ENCODE measurements around the gene OPN1SW. TPM values are rescaled to one million over a fixed set of nuclear protein-coding genes. Genes with fewer than 3 reads are reported as not detected.

OPN1SW gene
- total RNA-seq, 1 donor: not detected

DNA sequence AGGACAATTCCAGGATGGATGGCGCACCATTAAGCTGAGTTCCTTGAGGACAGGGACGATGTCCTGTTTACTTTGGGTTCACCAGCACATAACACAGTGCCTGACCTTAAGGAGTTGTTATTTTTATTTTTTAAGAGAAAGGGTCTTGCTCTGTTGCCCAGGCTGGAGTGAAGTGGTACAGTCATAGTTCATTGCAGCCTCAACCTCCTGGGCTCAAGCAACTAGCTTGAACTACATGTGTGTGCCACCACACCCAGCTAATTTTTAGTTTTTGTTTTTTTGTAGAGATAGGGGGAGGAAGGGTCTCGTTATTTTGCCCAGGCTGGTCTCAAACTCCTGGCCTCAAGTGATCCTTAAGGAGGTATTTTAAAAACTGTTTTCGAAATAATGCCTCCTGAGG lies 38.2 kb downstream of the OPN1SW start:
- no peak overlapping the region for H3K4me3 ChIP-seq (ENCODE audit: low read depth, low read length)
- no peak for DNase-seq (ENCODE audit: low read depth)
- no peak for TF ChIP-seq CTCF (IDR thresholded peaks at IDR 0.05; ENCODE audit: insufficient read depth, low read depth, low read length)

GRCh38 chr7:128735436-128735835 lies 40.2 kb downstream of the OPN1SW start:
- no peak for DNase-seq (ENCODE audit: low read depth)
- no peak for TF ChIP-seq CTCF (IDR thresholded peaks at IDR 0.05; ENCODE audit: insufficient read depth, low read depth, low read length)
- H3K4me3 ChIP-seq (ENCODE audit: low read depth, low read length): no peak overlapping the region

- no peak for DNase-seq (ENCODE audit: low read depth)
- no peak for TF ChIP-seq CTCF (IDR thresholded peaks at IDR 0.05; ENCODE audit: insufficient read depth, low read depth, low read length)
- H3K4me3 ChIP-seq (ENCODE audit: low read depth, low read length): no peak overlapping the region
Measured at GRCh38 chr7:128734890-128735289, 40.7 kb downstream of the OPN1SW start.

- no peak overlapping the region for H3K4me3 ChIP-seq (ENCODE audit: low read depth, low read length)
- DNase-seq (ENCODE audit: low read depth): no peak
- TF ChIP-seq CTCF (IDR thresholded peaks at IDR 0.05; ENCODE audit: insufficient read depth, low read depth, low read length): no peak
Measured at GRCh38 chr7:128733278-128733645, 42.3 kb downstream of the OPN1SW start.

- no peak for TF ChIP-seq CTCF (IDR thresholded peaks at IDR 0.05; ENCODE audit: insufficient read depth, low read depth, low read length)
- no peak for DNase-seq (ENCODE audit: low read depth)
- H3K4me3 ChIP-seq (ENCODE audit: low read depth, low read length): no peak overlapping the region
Measured at GRCh38 chr7:128732521-128733277, 42.9 kb downstream of the OPN1SW start.

GRCh38 chr7:128731184-128731583 lies 44.4 kb downstream of the OPN1SW start:
- no peak overlapping the region for H3K4me3 ChIP-seq (ENCODE audit: low read depth, low read length)
- no peak for TF ChIP-seq CTCF (IDR thresholded peaks at IDR 0.05; ENCODE audit: insufficient read depth, low read depth, low read length)

DNA sequence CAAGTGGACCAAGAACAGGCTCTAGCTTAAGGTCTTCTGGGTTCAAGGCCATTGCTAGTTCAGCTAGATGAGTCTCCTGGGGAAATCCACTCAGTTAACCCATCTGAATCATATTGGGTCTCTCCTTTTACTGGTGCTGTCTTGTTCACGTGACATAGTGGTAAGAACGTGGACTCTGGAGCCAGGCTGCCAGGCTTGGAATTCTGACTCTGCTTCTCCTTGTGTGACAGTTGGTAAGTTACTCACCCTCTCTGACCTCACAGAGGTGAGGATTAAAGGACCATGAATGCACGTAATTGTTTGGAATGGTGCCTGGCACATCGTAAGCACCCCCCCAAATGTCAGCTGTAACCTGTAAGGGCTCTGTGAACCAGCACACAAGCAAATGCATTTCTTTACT lies 46.1 kb downstream of the OPN1SW start:
- no peak for DNase-seq (ENCODE audit: low read depth)
- TF ChIP-seq CTCF (IDR thresholded peaks at IDR 0.05; ENCODE audit: insufficient read depth, low read depth, low read length): no peak
- H3K4me3 ChIP-seq (ENCODE audit: low read depth, low read length): no peak overlapping the region

More at GRCh38 chr7:128731184-128731583, 44.4 kb downstream of the OPN1SW start:
- no peak for DNase-seq (ENCODE audit: low read depth)

All from fibroblast of villous mesenchyme (primary cell).